HEK293T (cell line): ENCODE data around the gene RGS9BP.

ENCODE experiments used
- CTCF ChIA-PET: fragments of 350-600 bp; formaldehyde crosslinking; extraction: SDS; loops from one replicate; lab custom pipeline; 2021; ENCODE audit warnings: antibody characterized with exemption, inconsistent platforms; lab: Yijun Ruan, JAX
- POLR2A ChIA-PET: fragments of 350-600 bp; formaldehyde crosslinking; extraction: SDS; loops from one replicate; lab custom pipeline; 2020; ENCODE audit warnings: antibody characterized with exemption, inconsistent platforms; lab: Yijun Ruan, JAX
- DNase-seq: peaks from one replicate; pipeline ENCODE4 v3.0.0; 2012; ENCODE audit warnings: mixed read lengths; ENCODE audit errors: extremely low spot score
- ARNT ChIP-seq: fragments of 450-650 bp; IDR thresholded peaks from 2 replicates; pipeline ENCODE4 v1.6.1; 2017; ENCODE audit warnings: mild to moderate bottlenecking
- BHLHE40 ChIP-seq: fragments of 450-650 bp; IDR thresholded peaks from 2 replicates; pipeline ENCODE4 v1.6.1; 2016; ENCODE audit warnings: mild to moderate bottlenecking, moderate library complexity, borderline replicate concordance
- CTBP1 ChIP-seq: fragments of 450-650 bp; IDR thresholded peaks from 2 replicates; pipeline ENCODE4 v1.6.1; 2016; ENCODE audit warnings: borderline replicate concordance
- ELF4 ChIP-seq: fragments of 450-650 bp; IDR thresholded peaks from 2 replicates; pipeline ENCODE4 v1.6.1; 2017; ENCODE audit warnings: antibody characterized with exemption
- FOXA1 ChIP-seq: fragments of 450-650 bp; IDR thresholded peaks from 2 replicates; pipeline ENCODE4 v1.6.1; 2016; ENCODE audit warnings: mild to moderate bottlenecking
- FOXK2 ChIP-seq: fragments of 450-650 bp; IDR thresholded peaks from 2 replicates; pipeline ENCODE4 v1.6.1; 2016; ENCODE audit warnings: mild to moderate bottlenecking
- FOXM1 ChIP-seq: fragments of 450-650 bp; IDR thresholded peaks from 2 replicates; pipeline ENCODE4 v1.6.1; 2017; ENCODE audit warnings: mild to moderate bottlenecking, borderline replicate concordance
- HDGF ChIP-seq: fragments of 450-650 bp; IDR thresholded peaks from 2 replicates; pipeline ENCODE4 v1.6.1; 2017; ENCODE audit warnings: antibody characterized with exemption, borderline replicate concordance
- L3MBTL2 ChIP-seq: fragments of 450-650 bp; conservative IDR thresholded peaks from 2 replicates; pipeline ENCODE4 v1.6.1; 2016; ENCODE audit warnings: mild to moderate bottlenecking
- LEF1 ChIP-seq: fragments of 450-650 bp; IDR thresholded peaks from 2 replicates; pipeline ENCODE4 v1.6.1; 2017; ENCODE audit warnings: mild to moderate bottlenecking, borderline replicate concordance
- NFRKB ChIP-seq: fragments of 450-650 bp; IDR thresholded peaks from 2 replicates; pipeline ENCODE4 v1.6.1; 2016; ENCODE audit warnings: mild to moderate bottlenecking, moderate library complexity
- PKNOX1 ChIP-seq: fragments of 450-650 bp; IDR thresholded peaks from 2 replicates; pipeline ENCODE4 v1.6.1; 2016
- SP1 ChIP-seq: fragments of 450-650 bp; IDR thresholded peaks from 2 replicates; pipeline ENCODE4 v1.6.1; 2017
- SUZ12 ChIP-seq: fragments of 450-650 bp; IDR thresholded peaks from 2 replicates; pipeline ENCODE4 v1.6.1; 2016; ENCODE audit warnings: mild to moderate bottlenecking
- TARDBP ChIP-seq: fragments of 450-650 bp; IDR thresholded peaks from 2 replicates; pipeline ENCODE4 v1.6.1; 2016
- ZNF384 ChIP-seq: fragments of 450-650 bp; IDR thresholded peaks from 2 replicates; pipeline ENCODE4 v1.6.1; 2016

RGS9BP gene

GRCh38 chr19:32638625-32639024, 37.0 kb upstream of the RGS9BP start:
- ChIA-PET CTCF (interaction anchor here (0.5 kb wide), 1 partner anchor 38 kb away, joined by 3 read pairs; no protein-coding TSS in a partner anchor), POLR2A (no interaction called here)
- no peak for DNase-seq
- TF ChIP-seq HDGF (no peak), PKNOX1 (no peak), FOXA1 (no peak), FOXM1 (no peak), SP1 (no peak), ARNT (no peak), TARDBP (no peak), SUZ12 (no peak), BHLHE40 (no peak), FOXK2 (no peak), ELF4 (no peak), NFRKB (no peak), LEF1 (no peak), L3MBTL2 (no peak), ZNF384 (no peak), CTBP1 (no peak)

DNA sequence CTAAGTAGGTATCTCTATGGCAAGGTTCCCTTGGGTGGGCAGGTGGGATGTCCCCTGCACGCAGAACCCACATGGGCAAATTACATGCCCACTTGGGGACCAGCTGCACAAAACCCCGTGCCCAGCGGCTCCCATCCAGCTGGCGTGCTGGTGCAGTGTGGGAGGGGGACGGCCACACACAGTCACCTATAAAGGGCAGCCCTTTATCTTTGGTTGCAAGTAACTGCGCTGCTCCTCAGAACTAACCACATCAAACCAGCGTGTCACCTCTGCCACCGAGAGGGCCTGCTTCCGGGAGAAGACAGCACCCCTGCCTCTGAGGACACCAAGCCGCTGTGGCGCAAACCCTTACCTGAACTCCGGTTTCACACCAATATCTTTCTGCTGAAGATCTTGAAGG, 32.9 kb upstream of the RGS9BP start:
- CTCF ChIA-PET: no interaction called here
- TF ChIP-seq SP1: no peak
- TF ChIP-seq ELF4: no peak
- no peak for TF ChIP-seq PKNOX1
- no peak for TF ChIP-seq ARNT
- no peak for TF ChIP-seq BHLHE40
- no peak for TF ChIP-seq L3MBTL2
- no peak for TF ChIP-seq FOXA1
- TF ChIP-seq CTBP1: no peak
- TF ChIP-seq LEF1: no peak
- TF ChIP-seq ZNF384: no peak
- no peak for TF ChIP-seq HDGF
- no peak for TF ChIP-seq NFRKB
- no peak for TF ChIP-seq FOXK2
- TF ChIP-seq SUZ12: no peak
- TF ChIP-seq TARDBP: no peak
- TF ChIP-seq FOXM1: no peak
- no peak for DNase-seq
- POLR2A ChIA-PET: no interaction called here

DNA sequence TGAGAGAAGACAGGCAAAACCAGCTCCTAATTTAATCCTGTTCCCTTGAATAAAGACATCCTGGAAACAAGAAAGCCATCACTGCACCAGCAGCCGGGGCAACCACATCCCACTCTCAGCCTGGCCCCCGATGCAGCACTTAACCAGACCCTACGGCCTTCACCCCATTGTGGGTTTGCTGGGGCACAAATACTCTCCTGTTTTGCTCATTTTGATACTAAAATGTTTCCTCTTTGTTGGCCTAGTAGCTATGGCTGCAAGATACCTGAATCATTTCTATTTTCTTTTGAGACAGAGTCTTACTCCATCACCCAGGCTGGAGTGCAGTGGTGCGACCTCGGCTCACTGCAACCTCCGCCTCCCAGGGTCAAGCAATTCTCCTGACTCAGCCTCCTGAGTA, 29.1 kb upstream of the RGS9BP start:
- no peak for TF ChIP-seq ELF4
- no peak for TF ChIP-seq TARDBP
- no peak for TF ChIP-seq FOXA1
- TF ChIP-seq FOXK2: no peak
- TF ChIP-seq L3MBTL2: no peak
- TF ChIP-seq ZNF384: no peak
- no peak for TF ChIP-seq LEF1
- TF ChIP-seq NFRKB: no peak
- TF ChIP-seq PKNOX1: no peak
- TF ChIP-seq SP1: no peak
- TF ChIP-seq CTBP1: no peak
- ChIA-PET POLR2A (no interaction called here), CTCF (interaction anchor here (1.0 kb wide), 1 partner anchor 9 kb away, joined by 3 read pairs; no protein-coding TSS in a partner anchor)
- no peak for DNase-seq

DNA sequence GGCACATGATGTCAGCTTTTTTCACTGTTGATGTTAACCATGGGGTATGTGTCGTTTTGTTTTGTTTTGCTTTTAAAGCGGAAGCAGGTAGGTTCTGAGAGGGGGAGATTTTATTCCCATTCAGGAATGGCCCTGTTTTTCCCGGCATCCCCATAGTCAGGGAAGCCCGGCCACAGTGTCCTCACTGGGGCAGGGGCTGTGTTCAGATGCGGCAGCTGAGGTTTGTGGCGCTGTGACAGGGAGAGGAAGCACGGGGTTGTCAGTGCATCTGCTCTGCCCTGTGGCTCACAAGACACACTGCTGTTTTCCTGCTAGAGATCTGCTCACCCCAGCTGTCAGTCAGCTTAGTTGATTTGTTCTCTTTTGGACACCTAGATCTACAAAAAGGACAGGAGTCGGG, 28.3 kb upstream of the RGS9BP start:
- TF ChIP-seq BHLHE40 (no peak), L3MBTL2 (no peak), FOXM1 (no peak), ARNT (no peak), TARDBP (no peak), ELF4 (no peak), SP1 (no peak), HDGF (no peak), SUZ12 (no peak), LEF1 (no peak), CTBP1 (no peak), FOXA1 (no peak), FOXK2 (no peak), PKNOX1 (no peak), NFRKB (no peak), ZNF384 (no peak)
- ChIA-PET POLR2A (no interaction called here), CTCF (no interaction called here)
- DNase-seq: no peak

DNA sequence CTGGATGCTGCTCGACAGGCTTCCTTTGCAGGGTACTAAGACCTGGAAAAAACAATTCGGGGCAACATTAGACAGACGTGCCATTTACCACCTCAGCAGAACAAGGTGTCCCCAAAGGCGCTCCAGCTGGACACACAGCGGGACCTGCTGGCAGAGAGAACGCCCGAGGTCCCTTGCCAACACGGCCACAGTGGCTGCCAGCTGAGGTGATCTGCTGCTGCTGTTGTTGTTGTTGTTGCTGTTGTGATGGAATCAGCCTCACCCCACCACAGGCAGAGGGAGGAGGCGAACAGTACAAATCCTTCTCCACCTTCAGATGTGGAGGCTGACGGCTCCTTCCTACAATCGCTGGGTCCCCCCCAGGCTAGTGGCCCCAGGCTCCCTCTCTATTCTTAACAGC, 25.9 kb upstream of the RGS9BP start:
- no peak for DNase-seq
- no peak for TF ChIP-seq FOXK2
- CTCF ChIA-PET: no interaction called here
- POLR2A ChIA-PET: no interaction called here

- ChIA-PET CTCF (no interaction called here), POLR2A (no interaction called here)
- no peak for DNase-seq
- TF ChIP-seq FOXA1 (no peak), FOXK2 (no peak), L3MBTL2 (no peak), SP1 (no peak), BHLHE40 (no peak), HDGF (no peak), PKNOX1 (no peak), CTBP1 (no peak), ARNT (no peak), LEF1 (no peak), FOXM1 (no peak), TARDBP (no peak), NFRKB (no peak), SUZ12 (no peak), ELF4 (no peak), ZNF384 (no peak)
Observed at GRCh38 chr19:32650671-32651070, 25.0 kb upstream of the RGS9BP start.
